BLaER1 (cell line): ENCODE measurements around the gene COL20A1.
"Not testable (repeated sequence)": the region's sequence is repeated elsewhere in the genome, so short reads cannot be mapped to it uniquely, and the experiment has no call there.

ENCODE experiments used
- H3K27ac ChIP-seq: shearing (Covaris generic); formaldehyde crosslinking; 2 replicates; pipeline ENCODE4 v1.8.1; 2022
- H3K27me3 ChIP-seq: shearing (Covaris generic); formaldehyde crosslinking; 2 replicates; pipeline ENCODE4 v1.8.1; 2022
- H3K36me3 ChIP-seq: shearing (Covaris generic); formaldehyde crosslinking; 2 replicates; pipeline ENCODE4 v1.8.1; 2022
- H3K4me1 ChIP-seq: shearing (Covaris generic); formaldehyde crosslinking; 2 replicates; pipeline ENCODE4 v1.8.1; 2022
- H3K4me2 ChIP-seq: shearing (Covaris generic); formaldehyde crosslinking; 2 replicates; pipeline ENCODE4 v1.8.1; 2022
- H3K4me3 ChIP-seq: shearing (Covaris generic); formaldehyde crosslinking; 2 replicates; pipeline ENCODE4 v1.8.1; 2022
- H3K9ac ChIP-seq: shearing (Covaris generic); formaldehyde crosslinking; 2 replicates; pipeline ENCODE4 v1.8.1; 2022
- H3K9me3 ChIP-seq: shearing (Covaris generic); formaldehyde crosslinking; 2 replicates; pipeline ENCODE4 v1.8.1; 2022
- H4K20me1 ChIP-seq: shearing (Covaris generic); formaldehyde crosslinking; 2 replicates; pipeline ENCODE4 v1.8.1; 2022
- Cebpa-rat ChIP-seq: shearing (Covaris generic); IDR thresholded peaks from 2 replicates; pipeline ENCODE4 v1.8.1; 2022

The COL20A1 gene

GRCh38 chr20:63376283-63377250, 83.6 kb downstream of the COL20A1 start:
- Histone ChIP-seq H3K4me3 (no peak overlapping the region), H3K27ac (no peak overlapping the region), H4K20me1 (peaks cover 27% of the 10 kb centered on the region; the same call in 1 of the 2 replicates), H3K9ac (no peak overlapping the region), H3K27me3 (peaks cover 68% of the 10 kb centered on the region), H3K9me3 (peaks cover 12% of the 10 kb centered on the region; the same call in 1 of the 2 replicates), H3K4me1 (no peaks in the 10 kb centered on the region), H3K36me3 (no peaks in the 10 kb centered on the region), H3K4me2 (no peak overlapping the region)
- TF ChIP-seq Cebpa-rat, result no peak

- Histone ChIP-seq H3K4me2 (no peak overlapping the region), H3K4me1 (no peaks in the 10 kb centered on the region), H3K9me3 (peaks cover 12% of the 10 kb centered on the region; the same call in 1 of the 2 replicates), H3K27ac (no peak overlapping the region), H4K20me1 (peaks cover 27% of the 10 kb centered on the region; the same call in 1 of the 2 replicates), H3K9ac (no peak overlapping the region), H3K36me3 (no peaks in the 10 kb centered on the region), H3K27me3 (peaks cover 63% of the 10 kb centered on the region), H3K4me3 (no peak overlapping the region)
- TF ChIP-seq Cebpa-rat, result no peak
These were observed 84.4 kb downstream of the COL20A1 start for GRCh38 chr20:63377256-63377941.

GRCh38 chr20:63377951-63378381, 85.0 kb downstream of the COL20A1 start:
- no peak overlapping the region for H3K27ac ChIP-seq
- H3K9me3 ChIP-seq, result peaks cover 12% of the 10 kb centered on the region; the same call in 1 of the 2 replicates
- peaks cover 27% of the 10 kb centered on the region; the same call in 1 of the 2 replicates for H4K20me1 ChIP-seq
- H3K4me2 ChIP-seq, result no peak overlapping the region
- H3K36me3 ChIP-seq, result no peaks in the 10 kb centered on the region
- no peaks in the 10 kb centered on the region for H3K4me1 ChIP-seq
- no peak for TF ChIP-seq Cebpa-rat
- H3K27me3 ChIP-seq, result peaks cover 57% of the 10 kb centered on the region
- no peak overlapping the region for H3K9ac ChIP-seq
- no peak overlapping the region for H3K4me3 ChIP-seq

GRCh38 chr20:63378626-63379025, 85.6 kb downstream of the COL20A1 start:
- H3K27ac ChIP-seq, result no peak overlapping the region
- no peaks in the 10 kb centered on the region for H3K36me3 ChIP-seq
- H3K4me2 ChIP-seq, result no peak overlapping the region
- TF ChIP-seq Cebpa-rat, result no peak
- peaks cover 27% of the 10 kb centered on the region; the same call in 1 of the 2 replicates for H4K20me1 ChIP-seq
- H3K9ac ChIP-seq, result no peak overlapping the region
- peaks cover 50% of the 10 kb centered on the region for H3K27me3 ChIP-seq
- peaks cover 12% of the 10 kb centered on the region; the same call in 1 of the 2 replicates for H3K9me3 ChIP-seq
- no peaks in the 10 kb centered on the region for H3K4me1 ChIP-seq
- H3K4me3 ChIP-seq, result no peak overlapping the region

GRCh38 chr20:63379296-63379695, 86.3 kb downstream of the COL20A1 start:
- Histone ChIP-seq H3K27me3 (peaks cover 45% of the 10 kb centered on the region), H3K4me2 (no peak overlapping the region), H3K9ac (no peak overlapping the region), H3K4me3 (no peak overlapping the region), H3K36me3 (no peaks in the 10 kb centered on the region), H3K9me3 (peaks cover 14% of the 10 kb centered on the region), H4K20me1 (peaks cover 22% of the 10 kb centered on the region; the same call in 1 of the 2 replicates), H3K27ac (no peak overlapping the region), H3K4me1 (no peaks in the 10 kb centered on the region)
- no peak for TF ChIP-seq Cebpa-rat

GRCh38 chr20:63379872-63380271, 86.9 kb downstream of the COL20A1 start:
- not testable (repeated sequence) for H3K9ac ChIP-seq

GRCh38 chr20:63380346-63380870, 87.4 kb downstream of the COL20A1 start:
- peaks cover 20% of the 10 kb centered on the region; the same call in 1 of the 2 replicates for H4K20me1 ChIP-seq
- no peak for TF ChIP-seq Cebpa-rat

More at GRCh38 chr20:63379872-63380271, 86.9 kb downstream of the COL20A1 start:
- H4K20me1 ChIP-seq, result peaks cover 20% of the 10 kb centered on the region; the same call in 1 of the 2 replicates
- H3K9me3 ChIP-seq, result peaks cover 20% of the 10 kb centered on the region
- H3K4me1 ChIP-seq, H3K4me3 ChIP-seq, H3K36me3 ChIP-seq, H3K4me2 ChIP-seq, H3K27ac ChIP-seq: not testable (repeated sequence)
- H3K27me3 ChIP-seq, result peaks cover 42% of the 10 kb centered on the region

GRCh38 chr20:63381781-63382431, 88.9 kb downstream of the COL20A1 start:
- Histone ChIP-seq H3K4me3 (no peak overlapping the region), H3K27me3 (peaks cover 28% of the 10 kb centered on the region), H4K20me1 (peaks cover 13% of the 10 kb centered on the region; the same call in 1 of the 2 replicates), H3K36me3 (no peaks in the 10 kb centered on the region), H3K4me2 (no peak overlapping the region), H3K4me1 (no peaks in the 10 kb centered on the region), H3K9me3 (peaks cover 40% of the 10 kb centered on the region), H3K27ac (no peak overlapping the region), H3K9ac (no peak overlapping the region)
- TF ChIP-seq Cebpa-rat, result no peak

More at GRCh38 chr20:63380346-63380870, 87.4 kb downstream of the COL20A1 start:
- H3K27me3 ChIP-seq, result peaks cover 37% of the 10 kb centered on the region
- H3K4me2 ChIP-seq, result no peak overlapping the region
- H3K27ac ChIP-seq, result no peak overlapping the region
- no peaks in the 10 kb centered on the region for H3K36me3 ChIP-seq
- H3K4me3 ChIP-seq, result no peak overlapping the region
- no peak overlapping the region for H3K9ac ChIP-seq
- H3K9me3 ChIP-seq, result peaks cover 25% of the 10 kb centered on the region
- H3K4me1 ChIP-seq, result no peaks in the 10 kb centered on the region
